Transverse colon (tissue), 4 donors: Measurements from ENCODE around the gene C4orf17. TPM values are rescaled to one million over a fixed set of nuclear protein-coding genes. Genes with fewer than 3 reads are reported as not detected.

ENCODE experiments used
- DNase-seq: peaks from one replicate; pipeline ENCODE4 v3.0.0-alpha.2; 2019
- H3K27ac ChIP-seq, 4 donors: fragments of 200-600 bp; sonication (generic); 2 replicates each; pipeline ENCODE4 v1.5.1; 2016 to 2018; ENCODE audit warnings: inconsistent platforms in 4 of 4
- H3K27me3 ChIP-seq: fragments of 200-600 bp; sonication (generic); 2 replicates; pipeline ENCODE4 v1.5.1; 2017; ENCODE audit warnings: inconsistent platforms
- H3K36me3 ChIP-seq, 4 donors: fragments of 200-600 bp; sonication (generic); 2 replicates each; pipeline ENCODE4 v1.5.1; 2017 to 2019; ENCODE audit warnings: inconsistent platforms in 4 of 4
- H3K4me1 ChIP-seq, 4 donors: fragments of 200-600 bp; sonication (generic); 2 replicates each; pipeline ENCODE4 v1.5.1; 2017 to 2020; ENCODE audit warnings: inconsistent platforms in 4 of 4
- H3K4me3 ChIP-seq, 4 donors: fragments of 200-600 bp; sonication (generic); 1 replicate in 1 of 4; 2 replicates in 3 of 4; pipeline versions ENCODE4 v1.5.1 to v1.6.1; 2017 to 2019; ENCODE audit warnings: inconsistent platforms in 4 of 4
- H3K9me3 ChIP-seq, 2 donors: fragments of 200-600 bp; sonication (generic); 2 replicates each; pipeline ENCODE4 v1.5.1; 2017 to 2019; ENCODE audit warnings: inconsistent platforms in 2 of 2
- CTCF ChIP-seq, 5 experiments: fragments of 200-600 bp in 3 of 5; fragments of 450-650 bp in 2 of 5; sonication (generic) in 3 of 5; IDR thresholded peaks; 1 replicate in 2 of 5; 2 replicates in 3 of 5; pipeline ENCODE4 v1.5.1; 2016 to 2017; ENCODE audit warnings: antibody characterized with exemption in 5 of 5, inconsistent platforms in 3 of 5, mild to moderate bottlenecking in 2 of 5, moderate library complexity in 1 of 5
- EP300 ChIP-seq: sonication (generic); formaldehyde crosslinking; IDR thresholded peaks from one replicate; pipeline ENCODE4 v1.6.1; 2017; ENCODE audit warnings: antibody characterized with exemption, low read depth
- POLR2A ChIP-seq: fragments of 450-650 bp; IDR thresholded peaks from one replicate; pipeline ENCODE4 v1.6.1; 2016; ENCODE audit warnings: antibody characterized with exemption, mild to moderate bottlenecking, moderate library complexity
- POLR2AphosphoS5 ChIP-seq, 3 donors: sonication (generic); formaldehyde crosslinking; IDR thresholded peaks; one replicate each; pipeline ENCODE4 v1.6.1; 2016; ENCODE audit warnings: antibody characterized with exemption in 3 of 3
- WGBS, 2 donors: methylation state at CpG; one replicate each; pipeline ENCODE4 v1.1.5; 2018; ENCODE audit warnings: low coverage in 1 of 2; 5-methylcytosine and 5-hydroxymethylcytosine counted together
- in situ Hi-C, 4 donors: fragments of 200-750 bp; cut with MboI; loops; one replicate each; pipeline versions ENCODE4 v1.15.0 to v1.15.1; 2017; ENCODE audit warnings: low sequenced_read_pairs in 3 of 4, low pct_ligation_motif_present in 1 of 4, low pct_unique_long_range_greater_than_20kb in 1 of 4
- intact Hi-C: fragments of 100-400 bp; cut with DNase I; formaldehyde crosslinking; loops from one replicate; pipeline ENCODE4 v1.15.1; 2023; ENCODE audit warnings: low total_unique reads
- total RNA-seq, 4 donors: library from RNA; depleted of rRNA; stranded (reverse); fragments of >200 nt; gene quantifications; one replicate each; pipeline ENCODE4 v1.1.0, GENCODE V29; 2016

Gene C4orf17
- total RNA-seq, 4 donors from 2014 or later = not detected

DNA sequence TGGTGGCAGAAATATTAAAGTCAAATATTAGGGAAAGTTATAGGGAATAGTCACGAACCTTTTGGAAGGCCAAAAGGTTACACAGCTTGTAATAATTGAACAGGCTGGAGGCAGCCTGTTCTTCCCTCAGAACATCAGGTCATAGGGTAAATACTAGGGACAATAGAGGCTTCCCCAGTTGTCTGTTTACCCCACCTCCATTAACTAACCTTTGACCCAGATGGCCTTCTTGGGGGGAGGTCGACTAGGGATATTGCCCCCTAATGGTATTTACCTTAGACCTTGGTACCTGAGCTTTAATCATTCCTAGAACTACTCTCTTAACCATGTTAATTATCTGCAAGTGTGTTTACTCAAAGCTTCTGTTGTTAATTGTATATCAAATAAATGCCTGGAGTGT is 26.0 kb downstream of the C4orf17 start:
- no peaks in the 10 kb centered on the region for H3K27me3 ChIP-seq
- no peaks in the 10 kb centered on the region for H3K36me3 ChIP-seq
- in situ Hi-C loops = no loop called here
- no peaks in the 10 kb centered on the region for H3K4me1 ChIP-seq
- no peaks in the 10 kb centered on the region for H3K9me3 ChIP-seq
- no peak overlapping the region for H3K27ac ChIP-seq
- TF ChIP-seq POLR2A = no peak
- TF ChIP-seq POLR2AphosphoS5 (IDR thresholded peaks at IDR 0.05) = no peak
- no peak for TF ChIP-seq CTCF (IDR thresholded peaks at IDR 0.05)
- TF ChIP-seq EP300 = no peak
- H3K4me3 ChIP-seq = no peak overlapping the region
- intact Hi-C loops = no loop called here
- 42 to 45% methylated on average over 2 of the region's 2 CpGs for WGBS, 2 donors
- DNase-seq = no peak

DNA sequence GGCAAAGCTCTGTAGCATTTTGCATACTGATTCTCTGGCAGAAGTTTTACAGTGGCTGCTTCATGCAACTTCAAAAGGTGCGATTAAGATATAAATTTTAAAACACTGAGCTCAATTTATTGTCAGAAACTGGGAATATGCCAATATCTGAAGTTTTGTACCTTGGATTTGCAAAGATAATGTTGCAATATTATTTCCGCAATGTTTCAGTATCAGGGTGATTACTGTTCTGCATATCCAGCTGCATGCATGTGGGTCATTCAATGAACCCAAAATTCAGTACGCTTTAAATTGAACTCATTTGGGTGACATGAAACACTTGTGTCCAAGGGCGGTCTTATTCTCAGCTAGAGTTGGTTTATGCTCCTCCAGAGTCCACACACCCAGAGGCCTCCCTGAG is 26.9 kb downstream of the C4orf17 start:
- WGBS, 2 donors = 66 to 82% methylated on average over 3 to 4 of the region's 4 CpGs
- intact Hi-C loops = no loop called here

DNA sequence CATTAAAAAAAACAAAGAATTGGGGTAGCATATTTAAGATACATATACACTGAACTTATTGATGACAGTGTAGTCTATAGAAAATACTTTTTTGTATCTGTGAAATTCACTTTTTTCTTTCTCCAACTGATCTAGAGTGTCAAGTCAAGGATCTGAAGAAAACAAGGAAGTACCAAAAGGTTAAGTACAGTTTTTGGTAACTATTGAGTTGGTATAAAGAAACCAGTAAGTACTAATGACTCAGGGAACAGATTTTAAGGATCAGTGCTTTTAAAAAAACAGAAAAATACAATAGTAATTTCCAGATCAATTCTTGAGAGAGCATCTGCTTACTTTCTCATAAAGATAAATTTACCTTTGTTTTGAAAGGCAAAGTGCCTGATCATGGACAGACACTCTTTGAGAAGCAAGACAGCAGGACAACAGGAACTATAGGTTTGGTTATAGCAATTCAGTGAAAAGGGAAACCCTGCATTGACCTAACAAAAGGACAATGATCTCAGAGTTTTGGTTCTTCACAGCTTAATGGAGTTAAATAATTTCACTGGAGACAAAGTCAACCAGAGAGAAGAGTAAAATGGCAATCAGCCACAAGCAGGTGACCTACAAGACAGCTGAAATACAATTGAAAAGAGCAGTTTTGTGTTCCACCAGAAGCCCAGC is 29.6 kb downstream of the C4orf17 start:
- intact Hi-C loops = no loop called here
- TF ChIP-seq POLR2A (no peak), EP300 (no peak), CTCF (IDR thresholded peaks at IDR 0.05) (no peak), POLR2AphosphoS5 (IDR thresholded peaks at IDR 0.05) (no peak)

More for the DNA sequence above, 26.9 kb downstream of the C4orf17 start:
- Histone ChIP-seq H3K4me3 (no peak overlapping the region), H3K27ac (no peak overlapping the region), H3K36me3 (no peaks in the 10 kb centered on the region), H3K9me3 (no peaks in the 10 kb centered on the region), H3K4me1 (no peaks in the 10 kb centered on the region), H3K27me3 (no peaks in the 10 kb centered on the region)
- DNase-seq = no peak
- in situ Hi-C loops = no loop called here
- TF ChIP-seq POLR2A = no peak
- TF ChIP-seq POLR2AphosphoS5 (IDR thresholded peaks at IDR 0.05) = no peak
- TF ChIP-seq CTCF (IDR thresholded peaks at IDR 0.05) = no peak
- no peak for TF ChIP-seq EP300

DNA sequence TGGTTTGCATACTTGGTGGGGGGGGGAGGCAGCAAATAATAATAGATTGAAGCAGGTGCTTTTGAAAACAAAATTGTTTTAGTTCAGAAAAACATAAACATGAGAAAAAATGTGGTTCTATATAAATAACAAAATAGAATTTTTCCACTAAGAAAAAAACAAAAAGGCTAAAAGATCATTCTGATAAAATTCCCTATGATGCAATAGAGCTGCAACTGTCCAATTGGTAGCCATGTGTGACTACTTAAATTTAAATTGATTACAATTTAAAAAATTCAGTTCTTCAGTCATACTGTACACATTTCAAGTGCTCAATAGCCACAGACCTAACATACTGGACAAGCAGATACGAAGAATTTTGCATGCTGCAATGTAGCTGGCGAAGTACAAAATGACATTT is 42.1 kb downstream of the C4orf17 start:
- H3K27me3 ChIP-seq = no peaks in the 10 kb centered on the region
- TF ChIP-seq POLR2A (no peak), POLR2AphosphoS5 (IDR thresholded peaks at IDR 0.05) (no peak), CTCF (IDR thresholded peaks at IDR 0.05) (no peak), EP300 (no peak)
- WGBS, 2 donors = 94 to 100% methylated on average over 2 of the region's 2 CpGs

More for the DNA sequence above, 29.6 kb downstream of the C4orf17 start:
- H3K36me3 ChIP-seq = no peaks in the 10 kb centered on the region
- in situ Hi-C loops = no loop called here
- H3K4me3 ChIP-seq = no peak overlapping the region
- no peak overlapping the region for H3K27ac ChIP-seq
- no peaks in the 10 kb centered on the region for H3K27me3 ChIP-seq
- H3K4me1 ChIP-seq = no peaks in the 10 kb centered on the region
- no peak for DNase-seq
- H3K9me3 ChIP-seq = peaks cover 0 to 3% of the 10 kb centered on the region in 2 donors

More for the DNA sequence above, 42.1 kb downstream of the C4orf17 start:
- no peak for DNase-seq
- no peaks in the 10 kb centered on the region for H3K36me3 ChIP-seq
- H3K27ac ChIP-seq = no peak overlapping the region
- intact Hi-C loops (no loop called here), in situ Hi-C loops (loop anchor here in 2 of 4 donors (25.0 kb wide), 1 partner anchor 334 kb away; the partner anchor contains the start of gene LAMTOR3 (in 2 of the 2))
- no peaks in the 10 kb centered on the region for H3K4me1 ChIP-seq
- no peak overlapping the region for H3K4me3 ChIP-seq
- H3K9me3 ChIP-seq = no peaks in the 10 kb centered on the region
